H1 (cell line): ENCODE measurements around the gene ABHD15. TPM values are rescaled to one million over a fixed set of nuclear protein-coding genes. Genes with fewer than 3 reads are reported as not detected.

Source experiments
- CTCF ChIA-PET: fragments of 300-600 bp; sonication (Branson Sonifier 250); formaldehyde crosslinking; loops from one replicate; lab custom pipeline; 2021; ENCODE audit not compliant: partially characterized antibody; lab: Charles Lee
- POLR2A ChIA-PET: fragments of 300-600 bp; sonication (Branson Sonifier 250); formaldehyde crosslinking; loops from one replicate; lab custom pipeline; 2021; ENCODE audit warnings: inconsistent platforms; ENCODE audit not compliant: partially characterized antibody; lab: Charles Lee
- DNase-seq, 2 experiments: peaks; one replicate each; pipeline versions ENCODE4 v3.0.0 to v3.0.0-alpha.2; 2010 to 2022; ENCODE audit warnings: low spot score in 2 of 2, low read depth in 1 of 2, mixed read lengths in 1 of 2
- FAIRE-seq: peaks from 2 replicates; lab custom pipeline; 2011; peaks lifted over from hg19 to GRCh38; lab: Jason Lieb, UNC
- H2AFZ ChIP-seq: 2 replicates; pipeline ENCODE4 v1.8.1; 2012; ENCODE audit warnings: low read length, inconsistent platforms
- H2AK5ac ChIP-seq: 2 replicates; pipeline ENCODE4 v1.6.1; 2013; ENCODE audit warnings: low read depth, low read length
- H2BK120ac ChIP-seq: replicated peaks from 2 replicates; pipeline ENCODE3; 2013; ENCODE audit warnings: low read depth, low read length, inconsistent platforms
- H2BK12ac ChIP-seq: 2 replicates; pipeline ENCODE4 v1.6.1; 2013; ENCODE audit warnings: low read depth, low read length
- H2BK15ac ChIP-seq: 2 replicates; pipeline ENCODE4 v1.6.1; 2013; ENCODE audit warnings: low read length
- H2BK20ac ChIP-seq: 2 replicates; pipeline ENCODE4 v1.6.1; 2013; ENCODE audit warnings: low read length
- H2BK5ac ChIP-seq: 2 replicates; pipeline ENCODE4 v1.6.1; 2013; ENCODE audit warnings: low read depth, low read length
- H3K14ac ChIP-seq: 2 replicates; pipeline ENCODE4 v1.6.1; 2013; ENCODE audit warnings: inconsistent platforms; ENCODE audit not compliant: insufficient read length
- H3K18ac ChIP-seq: 2 replicates; pipeline ENCODE4 v1.6.1; 2013; ENCODE audit warnings: low read length; ENCODE audit errors: extremely low read depth
- H3K23ac ChIP-seq: 2 replicates; pipeline ENCODE4 v1.6.1; 2013; ENCODE audit warnings: inconsistent platforms; ENCODE audit not compliant: insufficient read length
- H3K23me2 ChIP-seq: 2 replicates; pipeline ENCODE4 v1.6.1; 2013; ENCODE audit warnings: low read depth, low read length
- H3K27ac ChIP-seq: 2 replicates; pipeline ENCODE4 v1.6.1; 2011; ENCODE audit warnings: low read depth, low read length, inconsistent platforms
- H3K27me3 ChIP-seq, 4 experiments: replicated peaks in 1 of 4; 1 replicate in 1 of 4; 2 replicates in 3 of 4; pipeline versions ENCODE4 v1.6.1 to v1.8.1; 2011 to 2013; ENCODE audit warnings: low read length in 3 of 4, mild to moderate bottlenecking in 3 of 4, inconsistent platforms in 2 of 4, mixed read lengths in 2 of 4, moderate library complexity in 1 of 4; ENCODE audit not compliant: control insufficient read depth in 3 of 4, insufficient read depth in 3 of 4; ENCODE audit errors: extremely low read depth in 1 of 4
- H3K36me3 ChIP-seq, 4 experiments: 2 replicates each; pipeline versions ENCODE4 v1.6.1 to v1.8.1; 2011 to 2013; ENCODE audit warnings: mild to moderate bottlenecking in 4 of 4, low read length in 3 of 4, moderate library complexity in 2 of 4, control low read depth in 1 of 4, inconsistent platforms in 1 of 4; ENCODE audit not compliant: insufficient read depth in 4 of 4, control insufficient read depth in 2 of 4
- H3K4ac ChIP-seq: replicated peaks from 2 replicates; pipeline ENCODE3; 2013; ENCODE audit warnings: low read length, low read depth, mixed read lengths, inconsistent platforms; ENCODE audit not compliant: insufficient read length
- H3K4me1 ChIP-seq, 4 experiments: replicated peaks in 1 of 4; 1 replicate in 1 of 4; 2 replicates in 3 of 4; pipeline versions ENCODE4 v1.6.1 to v1.8.1; 2011 to 2013; ENCODE audit warnings: low read length in 3 of 4, inconsistent platforms in 2 of 4, mixed read lengths in 1 of 4; ENCODE audit not compliant: insufficient read depth in 4 of 4, control insufficient read depth in 3 of 4
- H3K4me2 ChIP-seq, 2 experiments: 2 replicates each; pipeline versions ENCODE4 v1.6.1 to v1.8.1; 2011 to 2013; ENCODE audit warnings: low read depth in 2 of 2, low read length in 2 of 2, control low read depth in 1 of 2, inconsistent platforms in 1 of 2, mild to moderate bottlenecking in 1 of 2; ENCODE audit not compliant: insufficient read depth in 1 of 2
- H3K4me3 ChIP-seq, 4 experiments: fragments of 200-600, 300-600 bp in 1 of 4; sonication (generic), shearing (Covaris generic), sonication (Bioruptor Twin) in 1 of 4; 2 replicates each; pipeline versions ENCODE4 v1.5.1 to v1.8.1; 2011 to 2016; ENCODE audit warnings: low read length in 4 of 4, low read depth in 3 of 4, control low read depth in 2 of 4, inconsistent platforms in 2 of 4, mild to moderate bottlenecking in 2 of 4, mixed read lengths in 1 of 4, moderate library complexity in 1 of 4; ENCODE audit not compliant: insufficient read depth in 2 of 4; ENCODE audit errors: extremely low read depth in 1 of 4
- H3K56ac ChIP-seq: replicated peaks from 2 replicates; pipeline ENCODE3; 2013; ENCODE audit warnings: low read depth, mild to moderate bottlenecking, mixed read lengths, low read length, inconsistent platforms; ENCODE audit not compliant: insufficient read length
- H3K79me1 ChIP-seq: 2 replicates; pipeline ENCODE4 v1.6.1; 2013; ENCODE audit warnings: low read depth, low read length, control low read depth
- H3K79me2 ChIP-seq, 2 experiments: 2 replicates each; pipeline versions ENCODE4 v1.6.1 to v1.8.1; 2012 to 2013; ENCODE audit warnings: low read length in 2 of 2, mild to moderate bottlenecking in 2 of 2, inconsistent platforms in 1 of 2; ENCODE audit not compliant: insufficient read depth in 2 of 2, control insufficient read depth in 1 of 2
- H3K9ac ChIP-seq, 4 experiments: replicated peaks in 1 of 4; 1 replicate in 1 of 4; 2 replicates in 3 of 4; pipeline versions ENCODE4 v1.6.1 to v1.8.1; 2011 to 2013; ENCODE audit warnings: low read depth in 3 of 4, low read length in 3 of 4, control low read depth in 2 of 4, mild to moderate bottlenecking in 2 of 4, moderate library complexity in 2 of 4, inconsistent platforms in 1 of 4; ENCODE audit errors: extremely low read depth in 1 of 4
- H3K9me3 ChIP-seq, 2 experiments: 2 replicates each; pipeline versions ENCODE4 v1.6.1 to v1.8.1; 2012 to 2013; ENCODE audit warnings: mild to moderate bottlenecking in 2 of 2, moderate library complexity in 2 of 2, control low read depth in 1 of 2, inconsistent platforms in 1 of 2, low read depth in 1 of 2, low read length in 1 of 2, mixed read lengths in 1 of 2; ENCODE audit not compliant: insufficient read depth in 2 of 2
- H4K20me1 ChIP-seq, 2 experiments: replicated peaks in 1 of 2; 2 replicates each; pipeline versions ENCODE3 to v1.8.1; 2011 to 2013; ENCODE audit warnings: inconsistent platforms in 2 of 2, low read length in 2 of 2, mild to moderate bottlenecking in 1 of 2; ENCODE audit not compliant: insufficient read depth in 2 of 2, control insufficient read depth in 1 of 2
- H4K5ac ChIP-seq: 2 replicates; pipeline ENCODE4 v1.6.1; 2013; ENCODE audit warnings: low read length, low read depth, mixed read lengths, inconsistent platforms; ENCODE audit not compliant: insufficient read length
- H4K8ac ChIP-seq: 2 replicates; pipeline ENCODE4 v1.8.0; 2013; ENCODE audit warnings: mild to moderate bottlenecking, moderate library complexity, low read length, inconsistent platforms; ENCODE audit not compliant: insufficient read depth; ENCODE audit errors: extremely low read depth
- H4K91ac ChIP-seq: replicated peaks from 2 replicates; pipeline ENCODE3; 2013; ENCODE audit warnings: low read length, mixed read lengths, inconsistent platforms; ENCODE audit not compliant: insufficient read length
- JUND ChIP-seq: IDR thresholded peaks from 2 replicates; pipeline ENCODE4 v1.6.1; 2011; ENCODE audit warnings: mild to moderate bottlenecking, improper control_type of control experiment, low read length
- RAD21 ChIP-seq, 2 experiments: IDR thresholded peaks in 1 of 2; conservative IDR thresholded peaks in 1 of 2; 2 replicates each; pipeline ENCODE4 v1.6.1; 2011; ENCODE audit warnings: low read depth in 2 of 2, low read length in 2 of 2, improper control_type of control experiment in 1 of 2, inconsistent platforms in 1 of 2, mild to moderate bottlenecking in 1 of 2, moderate library complexity in 1 of 2
- SP2 ChIP-seq: IDR thresholded peaks from 2 replicates; pipeline ENCODE4 v1.6.1; 2012; ENCODE audit warnings: mild to moderate bottlenecking, low read length, inconsistent platforms
- SP4 ChIP-seq: IDR thresholded peaks from 2 replicates; pipeline ENCODE4 v1.6.1; 2012; ENCODE audit warnings: low read length, inconsistent platforms
- SUZ12 ChIP-seq: fragments of 200-600 bp; sonication (generic); IDR thresholded peaks from 2 replicates; pipeline ENCODE4 v1.6.1; 2012; ENCODE audit warnings: mild to moderate bottlenecking, inconsistent platforms, low read length, moderate library complexity, mixed read lengths
- YY1 ChIP-seq: IDR thresholded peaks from 2 replicates; pipeline ENCODE4 v1.6.1; 2011; ENCODE audit warnings: low read depth, mild to moderate bottlenecking, low read length
- WGBS, 2 experiments: shearing (Covaris generic) in 1 of 2; methylation state at CpG; one replicate each; pipeline versions ENCODE4 v1.1.6 to v1.1.7; 2013 to 2015; ENCODE audit warnings: low lambda C conversion rate in 2 of 2, mixed read lengths in 2 of 2, inconsistent platforms in 1 of 2, low coverage in 1 of 2, missing lambda C conversion rate in 1 of 2; ENCODE audit not compliant: insufficient replicate concordance in 2 of 2, insufficient coverage in 1 of 2, insufficient read length in 1 of 2; ENCODE audit errors: extremely low coverage in 1 of 2, missing lambda C conversion rate in 1 of 2; 5-methylcytosine and 5-hydroxymethylcytosine counted together
- polyA plus RNA-seq, 7 experiments: library from polyadenylated mRNA; depleted of rRNA in 3 of 7; stranded (reverse) in 5 of 7; unstranded in 2 of 7; fragments of >200 nt in 5 of 7; fragments of 200-250 nt in 2 of 7; gene quantifications; 1 replicate in 5 of 7; 2 replicates in 1 of 7; 4 replicates in 1 of 7; pipeline versions ENCODE4 v1.2.1 to v1.2.3, GENCODE V29; 2011 to 2013; ENCODE audit warnings: missing spikeins in 2 of 7, mixed read lengths in 2 of 7
- total RNA-seq: library from RNA; stranded (reverse); fragmentation: NEBNext Ultra II Directional; extraction: Animal tissue kit (Norgen Biotek cat#: 25700); gene quantifications from 2 replicates; pipeline ENCODE4 v1.2.1, GENCODE V29; 2021

ABHD15 gene
- total and polyA plus RNA-seq, 2 of the 8 experiments (the other 6 are each of a cell fraction or from before 2014, with no cell fraction given) = 0.88 to 1.7 TPM

DNA sequence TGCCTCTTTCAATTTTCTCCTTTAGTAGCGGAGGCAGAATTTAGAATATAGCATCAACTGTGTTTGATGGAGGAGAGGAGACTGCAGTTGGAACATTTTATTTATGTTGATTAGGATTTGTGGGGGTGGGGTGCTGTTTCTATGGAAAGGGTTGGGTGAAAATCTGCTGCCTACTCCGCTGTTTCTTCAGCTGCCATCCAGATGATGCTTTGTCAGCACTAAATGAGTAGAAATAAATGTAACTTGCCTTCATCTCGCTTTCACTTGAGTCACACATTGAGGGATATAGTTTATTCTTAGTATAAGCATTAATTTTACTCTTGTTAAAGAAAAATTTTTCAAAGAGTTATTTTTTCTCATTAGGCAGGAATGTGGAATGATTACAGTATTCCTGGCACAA is 42.1 kb downstream of the ABHD15 start:
- ChIA-PET CTCF (interaction anchor here (1.0 to 2.9 kb wide), 3 partner anchors 11 to 155 kb away, joined by 3 to 20 read pairs (median 3); no protein-coding TSS in a partner anchor), POLR2A (no interaction called here)
- Histone ChIP-seq H3K4me1 (no peaks in the 10 kb centered on the region), H2AFZ (no peak overlapping the region), H2BK120ac (no peak overlapping the region), H2BK20ac (no peak overlapping the region), H3K36me3 (peaks cover 2 to 43% (median 14%) of the 10 kb centered on the region in 4 experiments; a peak in 6 of 8 replicates), H3K4ac (no peak overlapping the region), H4K8ac (no peak overlapping the region), H3K23me2 (no peaks in the 10 kb centered on the region), H2BK12ac (no peak overlapping the region), H3K27me3 (no peaks in the 10 kb centered on the region), H3K18ac (no peak overlapping the region), H3K56ac (no peak overlapping the region), H3K27ac (no peak overlapping the region), H3K79me2 (no peaks in the 10 kb centered on the region), H3K23ac (no peak overlapping the region), H4K20me1 (no peaks in the 10 kb centered on the region), H3K9ac (no peak overlapping the region), H4K91ac (no peak overlapping the region), H3K4me3 (no peak overlapping the region), H3K14ac (no peak overlapping the region), H4K5ac (no peak overlapping the region), H2AK5ac (no peak overlapping the region), H2BK5ac (no peak overlapping the region), H3K9me3 (no peaks in the 10 kb centered on the region), H2BK15ac (no peak overlapping the region), H3K79me1 (no peaks in the 10 kb centered on the region), H3K4me2 (no peak overlapping the region)
- no peak for DNase-seq
- FAIRE-seq = no peak
- TF ChIP-seq YY1 (no peak), JUND (no peak), RAD21 (IDR thresholded peaks at IDR 0.05 in 1 of 2, conservative IDR thresholded peaks at IDR 0.05 in 1 of 2; ENCODE audit: low read depth in 2 of 2, low read length in 2 of 2) (no peak), SP2 (no peak), SP4 (no peak), SUZ12 (no peak)
- 86% methylated on average over 3 of the region's 3 CpGs; no CpG with 5 or more reads in 1 of the 2 experiments for WGBS, 2 experiments
